ENCODE measurements around the gene ZNF710.

DNA sequence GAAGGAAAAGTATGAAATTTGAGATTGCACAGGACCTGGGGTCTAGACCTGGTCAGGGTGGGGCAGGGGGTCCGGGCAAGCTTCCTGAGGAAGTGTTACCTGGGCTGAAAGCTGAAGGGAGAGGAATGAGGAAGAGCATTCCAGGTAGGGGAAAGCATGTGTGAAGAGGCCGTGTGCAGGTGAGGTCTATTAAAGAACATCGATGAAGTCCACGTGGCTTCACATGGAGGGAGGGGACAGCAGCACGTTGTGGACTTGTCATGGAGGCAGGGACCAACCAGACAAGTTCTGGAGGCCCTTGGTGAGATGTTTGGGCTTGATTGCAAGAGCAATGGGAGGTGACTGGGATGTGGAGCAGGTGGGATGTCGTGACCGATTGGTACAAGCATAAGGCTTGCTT is 54.1 kb downstream of the ZNF710 start:
- TF ChIP-seq EZH2 (IDR thresholded peaks at IDR 0.05; ENCODE audit: borderline replicate concordance, low read depth, low read length, poor library complexity, severe bottlenecking), result no peak
- TF ChIP-seq, protein P1, sequence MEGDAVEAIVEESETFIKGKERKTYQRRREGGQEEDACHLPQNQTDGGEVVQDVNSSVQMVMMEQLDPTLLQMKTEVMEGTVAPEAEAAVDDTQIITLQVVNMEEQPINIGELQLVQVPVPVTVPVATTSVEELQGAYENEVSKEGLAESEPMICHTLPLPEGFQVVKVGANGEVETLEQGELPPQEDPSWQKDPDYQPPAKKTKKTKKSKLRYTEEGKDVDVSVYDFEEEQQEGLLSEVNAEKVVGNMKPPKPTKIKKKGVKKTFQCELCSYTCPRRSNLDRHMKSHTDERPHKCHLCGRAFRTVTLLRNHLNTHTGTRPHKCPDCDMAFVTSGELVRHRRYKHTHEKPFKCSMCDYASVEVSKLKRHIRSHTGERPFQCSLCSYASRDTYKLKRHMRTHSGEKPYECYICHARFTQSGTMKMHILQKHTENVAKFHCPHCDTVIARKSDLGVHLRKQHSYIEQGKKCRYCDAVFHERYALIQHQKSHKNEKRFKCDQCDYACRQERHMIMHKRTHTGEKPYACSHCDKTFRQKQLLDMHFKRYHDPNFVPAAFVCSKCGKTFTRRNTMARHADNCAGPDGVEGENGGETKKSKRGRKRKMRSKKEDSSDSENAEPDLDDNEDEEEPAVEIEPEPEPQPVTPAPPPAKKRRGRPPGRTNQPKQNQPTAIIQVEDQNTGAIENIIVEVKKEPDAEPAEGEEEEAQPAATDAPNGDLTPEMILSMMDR (conservative IDR thresholded peaks at IDR 0.05; ENCODE audit: low read depth, low read length), result no peak

Measured in A673 (cell line).